GM21526 (cell line): Measurements from ENCODE around the gene HDAC10.

ENCODE experiments used
- ATAC-seq: cut with Tn5 transposase; IDR thresholded peaks from one replicate; pipeline ENCODE4 v1.9.1; 2021; ENCODE audit warnings: moderate library complexity; ENCODE audit not compliant: unreplicated experiment, low FRiP score

HDAC10 gene, protein sequence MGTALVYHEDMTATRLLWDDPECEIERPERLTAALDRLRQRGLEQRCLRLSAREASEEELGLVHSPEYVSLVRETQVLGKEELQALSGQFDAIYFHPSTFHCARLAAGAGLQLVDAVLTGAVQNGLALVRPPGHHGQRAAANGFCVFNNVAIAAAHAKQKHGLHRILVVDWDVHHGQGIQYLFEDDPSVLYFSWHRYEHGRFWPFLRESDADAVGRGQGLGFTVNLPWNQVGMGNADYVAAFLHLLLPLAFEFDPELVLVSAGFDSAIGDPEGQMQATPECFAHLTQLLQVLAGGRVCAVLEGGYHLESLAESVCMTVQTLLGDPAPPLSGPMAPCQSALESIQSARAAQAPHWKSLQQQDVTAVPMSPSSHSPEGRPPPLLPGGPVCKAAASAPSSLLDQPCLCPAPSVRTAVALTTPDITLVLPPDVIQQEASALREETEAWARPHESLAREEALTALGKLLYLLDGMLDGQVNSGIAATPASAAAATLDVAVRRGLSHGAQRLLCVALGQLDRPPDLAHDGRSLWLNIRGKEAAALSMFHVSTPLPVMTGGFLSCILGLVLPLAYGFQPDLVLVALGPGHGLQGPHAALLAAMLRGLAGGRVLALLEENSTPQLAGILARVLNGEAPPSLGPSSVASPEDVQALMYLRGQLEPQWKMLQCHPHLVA

DNA sequence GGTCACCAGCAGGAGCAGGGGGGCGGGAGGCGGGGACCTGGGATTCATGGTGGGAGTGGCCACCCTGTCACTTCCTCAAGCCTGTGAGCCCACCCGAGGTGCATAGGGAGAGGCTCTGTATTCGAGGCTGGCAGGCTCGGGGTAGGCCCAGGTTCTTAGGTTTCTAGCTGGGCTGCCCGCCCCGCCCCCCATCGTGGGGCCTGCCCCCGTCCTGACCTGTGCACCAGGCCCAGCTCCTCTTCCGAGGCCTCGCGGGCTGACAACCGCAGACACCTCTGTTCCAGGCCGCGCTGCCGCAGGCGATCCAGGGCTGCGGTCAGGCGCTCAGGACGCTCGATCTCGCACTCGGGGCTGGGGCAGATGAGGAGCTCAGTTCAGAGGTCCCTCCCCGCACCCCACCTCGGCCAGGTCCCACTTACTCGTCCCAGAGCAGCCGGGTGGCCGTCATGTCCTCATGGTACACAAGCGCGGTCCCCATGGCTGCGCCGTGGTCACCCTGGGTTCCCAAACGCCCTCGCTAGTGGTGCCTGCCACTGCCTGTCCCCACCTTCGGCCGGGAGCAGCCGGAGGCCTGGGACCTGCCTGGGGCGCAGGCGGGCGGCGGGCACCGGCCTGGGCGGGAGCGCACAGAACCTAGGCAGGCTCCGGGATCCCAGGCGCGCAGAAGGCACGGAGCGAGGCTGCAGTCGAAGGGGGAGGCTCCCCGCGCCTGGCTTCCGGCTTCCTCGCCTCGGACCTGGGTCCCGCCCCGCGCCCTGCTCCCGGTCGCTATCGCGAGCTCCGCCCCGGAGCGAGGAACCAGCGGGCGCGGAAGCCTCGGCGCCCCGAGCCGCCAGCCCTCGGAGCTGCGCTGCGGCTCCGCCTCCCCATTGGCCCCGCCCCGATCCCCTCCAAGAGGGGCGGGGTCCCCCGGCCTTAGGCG lies at the start of gene HDAC10:
TSS of gene HDAC10 (minus strand) at position 711 of the 922 bp plus-strand sequence. CDS start at position 478, 233 bp downstream.
- no peak for ATAC-seq

DNA sequence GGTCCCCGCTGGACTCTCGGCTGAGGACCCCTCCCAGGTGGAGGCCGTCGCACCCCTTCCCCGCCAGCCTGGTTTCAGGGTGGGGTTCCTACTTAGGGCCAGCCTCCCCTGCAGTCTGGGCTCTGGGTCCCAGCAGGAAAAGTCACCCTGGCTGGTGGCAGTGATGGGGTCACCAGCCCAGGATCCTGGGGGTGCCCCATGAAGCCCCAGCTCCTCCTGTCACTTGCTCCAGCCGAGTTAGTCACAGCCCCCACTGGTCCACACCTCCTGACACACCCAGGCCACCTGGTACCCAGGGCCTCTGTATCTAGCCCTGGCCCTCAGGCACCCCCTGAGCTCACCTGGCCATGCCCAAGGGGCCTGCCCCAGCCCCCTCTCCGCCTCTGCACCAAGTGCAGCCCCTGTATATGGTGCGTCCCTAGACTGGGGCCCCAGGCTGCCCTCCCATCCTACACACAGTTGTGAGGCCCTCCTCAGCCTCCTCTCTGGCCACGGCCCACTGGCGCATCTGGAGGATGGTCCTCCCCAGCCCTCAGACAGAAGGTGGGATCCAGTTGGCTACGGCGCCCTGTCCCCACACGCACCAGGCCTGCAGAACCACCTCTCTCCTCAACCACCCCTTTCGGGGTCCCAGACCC lies 49.7 kb upstream of the HDAC10 start:
- ATAC-seq, result no peak

DNA sequence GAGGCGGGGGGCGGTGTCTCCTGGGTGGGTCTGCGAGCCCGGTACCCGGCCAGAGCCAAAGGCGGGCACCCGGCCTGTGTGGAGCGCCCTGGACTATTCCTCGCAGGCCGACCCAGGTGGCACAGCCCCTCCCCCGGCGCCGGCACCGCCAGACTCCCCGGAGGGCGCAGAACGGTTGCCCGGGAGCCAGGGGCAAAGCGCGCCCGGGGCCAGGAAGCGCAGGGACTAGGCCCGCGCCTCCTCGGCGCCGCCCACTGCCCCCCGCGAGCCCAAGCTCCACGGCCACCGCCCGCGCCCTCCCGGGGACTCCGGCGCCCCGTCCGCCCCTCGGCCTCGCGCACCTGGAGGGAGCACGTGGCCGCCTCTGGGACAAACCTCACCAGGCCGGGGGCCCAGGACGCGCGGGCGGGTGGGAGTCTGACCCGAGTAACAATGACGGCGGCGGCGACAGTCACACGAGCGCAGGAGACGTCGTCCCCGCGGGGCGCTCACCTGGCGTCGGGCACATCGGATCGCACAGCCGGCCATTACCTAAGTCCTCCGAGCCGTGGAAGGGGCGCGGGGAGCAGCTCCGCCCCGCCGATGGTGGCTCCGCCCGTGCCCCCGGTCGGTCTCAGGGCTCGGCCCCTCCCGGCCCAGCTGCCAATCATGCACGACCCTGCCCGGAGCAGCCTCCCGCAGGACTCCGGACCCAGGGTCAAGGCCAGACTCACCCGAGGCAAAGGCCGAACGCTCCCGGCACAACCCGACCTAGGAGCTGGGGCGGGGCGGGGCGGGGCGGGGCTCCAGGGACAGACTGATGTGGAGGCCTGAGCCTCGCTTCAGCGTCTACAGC lies 48.9 kb upstream of the HDAC10 start:
- no peak for ATAC-seq

DNA sequence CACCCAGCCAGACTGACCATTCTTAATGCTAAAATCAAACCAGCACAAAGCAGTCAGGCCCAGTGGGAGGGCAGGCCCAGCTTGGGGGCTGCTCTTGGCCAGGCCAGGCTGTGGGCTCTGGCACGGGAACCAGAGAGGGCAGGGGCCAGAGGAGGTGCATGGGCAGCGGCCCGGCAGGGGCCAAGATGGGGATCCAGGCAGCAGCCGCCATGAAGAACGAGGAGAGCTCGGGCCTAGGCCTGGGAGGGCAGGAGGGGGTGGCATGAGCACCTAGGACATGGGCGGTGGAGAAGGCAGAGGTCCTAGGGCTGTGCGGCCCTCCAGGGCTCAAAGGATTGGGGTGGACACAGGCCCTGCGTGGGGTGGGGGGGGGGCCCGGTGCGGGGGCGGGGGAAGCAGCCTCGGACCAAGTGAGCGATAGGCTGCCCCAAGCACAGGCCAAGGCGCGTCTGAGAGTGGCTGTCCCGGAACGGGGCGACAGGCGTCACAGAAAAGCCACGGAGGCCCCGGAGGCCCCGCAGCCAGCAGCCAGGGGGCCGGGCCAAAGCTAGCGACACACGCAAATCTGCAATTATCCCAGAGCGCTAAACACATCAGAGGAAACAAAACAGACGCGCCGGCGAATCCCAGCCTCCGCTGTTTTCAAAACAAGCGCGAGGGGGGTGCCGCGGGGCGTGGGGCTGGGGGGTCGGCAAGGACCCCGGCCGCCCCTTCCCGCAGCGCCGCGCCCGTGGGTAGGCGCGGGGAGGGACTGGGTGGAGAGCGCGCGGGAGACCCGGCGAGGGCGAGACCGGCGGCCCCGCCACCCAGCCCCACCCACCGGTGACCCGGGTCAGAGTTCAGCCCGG lies 48.1 kb upstream of the HDAC10 start:
- ATAC-seq, result no peak

DNA sequence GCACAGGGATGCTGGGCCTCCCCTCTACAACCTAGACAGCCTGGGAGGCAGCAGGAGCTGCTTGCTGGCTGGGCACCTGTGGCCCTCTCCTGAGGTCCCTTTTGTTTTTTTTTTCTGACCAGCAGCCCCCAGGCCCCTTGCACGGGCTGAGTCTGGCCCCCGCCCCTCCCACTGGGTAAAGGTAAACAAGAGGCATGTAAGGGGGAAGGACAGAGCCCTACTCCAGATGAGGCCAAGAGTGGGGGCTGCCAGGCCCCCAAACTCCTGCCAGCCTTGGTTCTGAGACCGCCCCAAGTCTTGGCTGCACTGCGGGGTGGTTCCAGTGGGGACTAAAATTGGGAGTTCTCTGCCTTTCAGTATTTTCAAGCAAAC lies 47.2 kb upstream of the HDAC10 start:
- ATAC-seq, result no peak

DNA sequence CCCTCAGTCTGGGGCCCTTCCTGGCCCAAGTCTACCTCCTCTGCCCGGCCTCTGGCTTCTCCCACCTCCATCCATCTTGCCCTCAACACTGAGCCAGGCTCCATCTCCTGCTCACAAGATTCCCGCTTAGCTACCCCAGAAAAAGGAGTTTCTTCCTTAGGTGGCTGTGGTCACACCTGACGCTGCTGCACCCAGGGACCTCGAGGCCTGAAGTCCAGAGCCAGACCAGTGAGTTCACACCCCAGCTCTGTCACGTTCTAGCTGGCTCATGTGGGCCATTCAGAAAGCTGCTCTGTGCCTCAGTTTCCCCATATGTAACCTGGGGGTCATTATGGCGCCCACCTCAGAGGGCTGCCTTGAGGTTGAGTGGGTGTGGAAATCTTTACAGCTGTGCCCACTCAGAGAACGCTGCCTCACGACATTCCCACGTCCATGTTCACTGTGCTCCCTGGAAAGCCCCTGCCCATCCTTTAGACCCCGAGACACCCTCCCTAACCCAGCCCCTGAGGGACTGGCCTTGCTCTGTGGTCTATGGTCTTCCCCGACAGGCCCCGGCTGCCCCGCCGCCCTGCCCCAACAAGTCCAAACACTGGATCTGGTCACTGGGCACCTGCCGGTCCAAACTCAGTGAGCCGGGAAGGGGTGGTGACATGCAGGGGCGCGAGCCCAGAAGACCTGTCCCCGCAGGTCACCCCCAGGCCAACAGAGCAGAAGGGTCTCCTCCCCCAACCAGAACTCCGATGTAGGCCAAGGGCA lies 46.6 kb upstream of the HDAC10 start:
- ATAC-seq, result no peak

DNA sequence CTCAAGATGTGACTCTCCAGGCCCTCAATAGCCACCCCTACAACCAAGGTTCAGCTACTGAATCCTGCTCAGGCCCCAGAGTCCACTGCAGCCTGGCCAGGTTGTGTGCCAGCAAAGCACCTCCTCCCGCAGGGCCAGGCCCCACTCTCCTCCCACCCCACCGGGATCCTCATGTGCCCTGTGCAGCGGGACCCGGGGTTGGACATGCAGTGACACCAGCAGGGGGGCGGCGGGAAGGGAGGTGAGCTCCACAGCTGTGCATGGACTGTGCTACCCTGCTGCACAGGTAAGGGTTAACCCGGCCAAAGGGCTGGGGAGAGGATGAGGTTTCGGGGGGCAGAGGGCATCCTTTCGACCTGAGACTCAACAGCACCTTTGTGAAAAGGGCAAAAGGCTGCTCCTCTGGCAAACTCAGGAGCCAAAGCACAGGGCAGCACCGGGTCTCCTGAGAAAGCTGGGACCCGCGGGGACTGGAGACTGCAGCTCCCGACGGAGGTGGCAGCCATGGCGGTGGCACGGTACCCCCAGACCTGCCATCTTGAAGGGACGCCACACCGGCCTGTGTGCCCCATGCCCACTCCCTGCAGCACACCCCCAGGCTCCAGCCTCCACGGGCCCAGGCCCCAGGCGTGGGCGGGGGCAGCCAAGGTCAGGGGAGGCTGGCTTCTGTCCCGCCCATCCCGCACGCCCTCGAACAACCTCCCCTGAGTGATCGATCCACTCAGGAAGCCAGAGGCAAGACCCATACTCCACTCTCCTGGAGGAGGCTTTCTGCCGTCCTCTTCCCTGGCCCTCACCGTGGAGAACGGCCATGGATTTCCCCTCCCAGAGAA lies 45.8 kb upstream of the HDAC10 start:
- no peak for ATAC-seq

DNA sequence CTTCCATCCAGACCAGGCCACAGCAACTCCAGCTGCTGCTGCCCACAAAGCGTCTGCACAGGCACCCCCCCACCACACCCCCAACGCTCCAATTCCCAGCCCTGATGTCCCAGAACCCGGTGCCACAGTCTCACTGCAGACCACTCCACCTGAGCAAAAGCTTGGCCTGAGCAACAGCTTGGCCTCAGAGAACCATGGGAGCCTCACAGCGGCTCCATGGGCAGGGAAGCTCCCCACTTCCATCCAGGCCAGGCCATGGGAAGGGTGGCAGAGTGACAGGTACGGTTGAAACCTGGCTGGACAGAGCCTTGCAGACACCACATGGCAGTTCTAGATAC lies 43.2 kb upstream of the HDAC10 start:
- ATAC-seq, result no peak

DNA sequence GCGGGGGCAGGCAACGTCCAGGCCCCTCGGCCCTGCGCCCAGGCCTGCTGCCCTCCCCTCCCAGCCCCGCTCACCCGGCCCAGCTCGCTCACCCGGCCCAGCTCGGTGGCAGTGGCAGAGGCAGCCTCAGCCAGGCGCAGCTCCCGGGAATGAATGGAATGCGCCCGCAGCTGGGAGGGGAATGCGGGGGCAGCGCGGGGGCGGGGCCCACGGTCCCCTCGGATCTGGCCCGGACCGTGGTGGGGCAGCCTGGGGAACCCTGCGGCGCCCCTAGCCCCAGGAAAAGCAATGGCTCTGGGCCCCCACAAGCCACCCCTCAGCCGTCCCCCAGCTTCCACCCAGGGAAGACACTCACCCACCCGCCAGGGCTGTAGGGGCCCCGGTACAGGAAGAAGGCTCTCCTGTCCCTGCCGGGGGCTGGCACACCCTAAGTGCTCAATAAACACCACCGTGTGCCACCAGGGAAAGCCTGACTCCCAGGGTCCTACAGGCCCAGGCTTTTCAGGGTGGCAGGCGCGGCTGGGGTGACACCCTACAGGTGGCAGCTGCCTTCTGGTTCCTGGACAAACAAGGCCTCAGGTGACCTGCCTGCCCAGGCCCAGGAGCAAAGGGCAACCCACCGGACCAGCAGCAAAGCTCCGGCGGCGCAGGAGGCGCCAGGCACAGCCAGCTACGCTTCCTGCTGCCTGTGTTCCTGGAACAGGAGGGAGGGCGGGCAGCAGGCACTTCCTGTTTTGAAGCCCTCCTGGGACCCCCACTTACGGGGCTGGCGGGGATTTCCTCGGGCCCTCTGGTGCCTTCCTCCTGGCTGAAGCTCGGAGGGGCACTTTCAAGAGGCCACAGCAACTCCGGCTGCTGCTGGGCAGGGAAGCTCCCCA lies 42.6 kb upstream of the HDAC10 start:
- ATAC-seq, result no peak

DNA sequence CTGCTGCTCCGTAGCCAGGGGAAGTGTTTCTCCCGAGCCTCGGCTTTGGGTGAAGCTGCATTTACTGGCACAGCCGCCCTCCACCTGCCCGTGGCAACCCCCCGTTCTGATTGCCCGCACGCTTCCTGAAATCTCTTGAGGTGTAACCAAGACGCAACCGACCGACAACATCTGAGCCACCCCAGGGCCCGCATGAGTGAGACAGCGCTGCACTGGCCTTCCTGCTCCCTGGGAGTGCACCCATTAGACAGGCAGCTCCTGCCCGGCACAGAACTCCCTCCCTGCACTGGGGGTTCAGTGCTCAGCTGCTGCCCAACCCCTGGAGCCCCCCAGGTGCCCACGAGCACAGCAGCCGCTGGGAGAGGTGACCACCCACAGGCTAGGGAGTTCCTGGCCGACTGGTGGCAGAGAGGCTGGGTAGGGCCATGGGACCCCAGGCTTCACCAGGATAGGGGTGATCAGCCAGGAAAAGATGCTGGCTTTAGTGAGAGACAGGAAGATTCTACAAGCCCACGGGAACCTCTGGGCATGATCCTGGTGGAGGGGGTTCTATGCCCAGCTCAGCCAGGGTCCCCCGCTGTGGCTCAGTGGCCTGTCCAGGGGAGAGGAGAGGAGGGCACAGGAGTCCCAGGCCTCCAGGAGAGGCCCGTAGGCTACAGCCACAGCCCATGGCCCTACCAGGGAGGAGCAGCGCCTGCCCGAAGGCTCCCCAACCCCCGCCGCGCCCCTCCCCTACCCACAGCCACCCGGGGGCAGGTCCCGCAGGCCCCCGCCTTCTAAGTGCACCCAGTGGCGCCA lies 41.8 kb upstream of the HDAC10 start:
- ATAC-seq, result no peak

DNA sequence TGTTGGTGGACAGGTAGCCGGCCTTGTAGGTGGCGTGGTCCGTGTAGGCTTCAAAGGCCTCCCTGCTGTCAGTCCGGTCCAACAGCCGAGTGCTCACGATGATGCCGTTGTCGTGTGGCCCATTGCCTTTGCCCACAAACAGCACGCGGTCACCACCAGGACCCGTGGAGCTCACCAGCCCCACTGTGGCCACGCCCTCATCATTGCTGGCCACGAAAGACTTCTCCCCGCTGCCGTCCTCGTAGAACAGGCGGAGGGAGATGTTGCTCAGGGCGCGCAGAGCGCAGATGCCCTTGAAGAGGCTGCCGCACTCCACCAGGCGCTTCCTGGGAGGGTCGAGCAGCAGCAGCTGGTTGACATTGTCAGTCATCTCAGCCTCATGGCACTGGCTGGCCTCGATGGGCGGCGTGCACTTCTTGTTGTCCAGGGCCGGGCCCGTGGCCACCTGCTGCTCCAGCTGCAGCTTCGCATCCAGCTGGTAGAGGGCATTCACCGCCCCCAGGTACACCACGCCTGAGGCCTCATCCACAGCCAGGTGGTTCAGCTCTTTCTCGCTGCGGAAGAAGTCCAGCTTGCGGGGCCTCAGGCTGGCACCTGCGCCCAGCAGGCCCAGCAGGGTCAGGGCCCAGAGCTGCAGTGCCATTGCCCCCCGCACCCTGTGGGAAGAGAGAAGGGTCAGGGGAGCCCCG lies 39.0 kb upstream of the HDAC10 start:
- ATAC-seq, result no peak

DNA sequence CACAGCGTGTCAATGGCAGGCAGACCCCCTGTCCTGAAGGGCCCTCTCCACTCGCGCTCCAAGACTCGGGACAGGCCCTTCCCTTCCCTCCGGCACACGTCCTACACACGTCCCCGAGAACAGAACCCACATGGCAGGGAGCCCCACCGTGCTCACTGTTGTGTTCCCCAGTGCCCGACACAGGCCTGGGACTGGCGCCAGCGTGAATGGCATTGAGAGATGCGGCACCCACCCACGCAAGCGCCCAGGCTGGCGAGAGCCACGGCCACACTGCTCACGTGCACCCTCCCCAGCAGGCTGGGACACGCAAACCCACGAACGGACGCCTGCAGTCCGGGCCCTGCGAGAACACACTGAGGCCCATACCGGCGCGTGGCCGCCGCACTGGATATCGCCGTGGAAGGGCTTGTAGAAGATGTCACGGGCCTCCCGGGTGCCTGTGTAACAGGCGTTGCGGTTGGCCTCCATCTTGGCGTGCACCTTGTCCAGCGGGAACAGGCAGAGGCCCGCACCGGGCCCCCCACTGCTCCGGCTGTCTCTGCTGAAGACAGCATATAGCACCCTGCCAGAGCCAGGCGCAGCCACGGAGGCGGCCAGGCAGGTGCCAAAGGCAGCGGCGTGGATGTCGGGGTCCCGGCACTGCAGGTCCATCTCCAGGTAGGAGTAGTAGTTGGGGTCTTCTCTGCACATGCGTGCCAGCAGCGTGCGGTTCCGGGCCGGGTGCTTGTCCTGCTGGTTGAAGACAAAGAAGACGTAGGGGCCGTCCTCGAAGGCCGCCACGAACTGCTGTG lies 38.3 kb upstream of the HDAC10 start:
- no peak for ATAC-seq

DNA sequence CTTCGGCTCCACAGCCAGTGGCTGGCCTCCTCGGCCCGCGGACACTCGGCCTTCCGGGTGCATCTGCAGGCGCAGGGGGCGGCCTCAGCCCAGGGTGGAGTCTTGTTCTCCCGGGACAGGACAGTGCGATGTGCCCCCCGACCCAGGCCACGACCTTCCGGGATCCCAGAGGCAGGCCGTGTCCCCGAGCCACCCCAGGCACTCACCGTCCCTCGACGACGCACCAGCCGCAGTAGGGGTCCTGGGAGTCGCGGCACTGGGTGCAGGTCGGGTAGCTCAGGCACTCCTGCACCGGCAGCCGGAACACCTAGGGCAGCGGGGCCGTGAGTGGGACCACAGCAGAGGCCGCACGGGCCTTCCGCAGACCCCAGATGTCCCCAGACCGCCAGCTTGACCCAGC lies 36.7 kb upstream of the HDAC10 start:
- no peak for ATAC-seq

DNA sequence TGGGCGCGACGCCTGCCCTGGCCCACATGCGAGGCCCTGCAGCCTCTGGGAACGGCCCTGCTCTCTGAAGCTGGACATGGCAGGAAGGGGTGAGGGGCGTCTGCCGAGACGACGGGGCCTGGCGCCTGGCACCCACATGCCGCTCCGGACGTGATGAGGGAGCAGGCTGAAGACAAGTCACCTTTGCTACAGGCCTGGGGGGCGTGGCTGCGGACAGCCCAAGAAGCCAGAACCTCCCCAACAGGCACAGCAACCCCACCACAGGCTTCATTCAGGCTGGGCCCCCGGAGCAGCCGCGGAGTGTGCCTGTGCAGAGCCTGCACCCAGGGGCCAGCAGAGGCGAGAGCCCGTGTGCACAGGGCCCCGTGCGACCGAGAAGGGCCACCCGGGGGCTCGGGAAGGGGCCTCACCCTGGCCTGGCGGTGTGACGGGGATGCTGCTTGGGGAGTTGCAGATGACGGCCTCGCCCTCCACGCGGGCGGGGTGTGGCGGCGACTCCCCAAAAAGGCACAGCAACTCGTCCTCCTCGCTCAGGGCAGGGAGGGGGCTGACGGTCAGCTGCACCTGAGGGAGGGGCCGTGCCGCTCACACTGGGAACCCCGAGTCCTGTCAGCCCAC lies 35.7 kb upstream of the HDAC10 start:
- no peak for ATAC-seq
